T47D (cell line): Measurements from ENCODE around the gene AK3.
"Not testable (repeated sequence)": the region's sequence is repeated elsewhere in the genome, so short reads cannot be mapped to it uniquely, and the experiment has no call there.

Source experiments
- DNase-seq, 2 experiments: peaks; one replicate each; pipeline versions ENCODE4 v3.0.0 to v3.0.0-alpha.2; 2011 to 2012; ENCODE audit warnings: low read depth in 1 of 2, low spot score in 1 of 2
- JUND ChIP-seq: IDR thresholded peaks from 2 replicates; pipeline ENCODE4 v1.6.1; 2012; ENCODE audit warnings: low read depth
- in situ Hi-C: cut with HindIII; loops from 2 replicates; pipeline ENCODE4 v1.10.0; 2016; ENCODE audit warnings: low sequenced_read_pairs, low pct_unique_long_range_greater_than_20kb

The AK3 gene

DNA sequence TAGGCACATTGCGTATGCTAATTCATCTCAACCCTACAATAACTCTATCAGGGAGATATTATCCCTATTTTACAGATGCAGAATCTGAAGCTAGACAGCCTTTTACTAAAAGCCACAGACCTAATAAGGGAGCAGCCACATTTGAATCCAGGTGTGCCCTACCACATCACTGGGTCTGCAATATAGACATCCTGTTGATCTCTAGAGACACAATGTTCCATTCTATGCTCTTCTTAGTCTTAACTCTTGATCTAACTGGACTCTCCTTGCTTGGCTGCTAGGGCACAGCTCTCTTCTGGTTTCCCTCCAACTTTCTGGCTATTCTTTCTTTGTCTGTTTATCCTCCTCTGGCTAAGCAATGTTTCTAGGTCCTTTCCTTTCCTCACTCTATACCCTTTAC is 73.3 kb downstream of the AK3 start:
- no peak for TF ChIP-seq JUND
- no peak for DNase-seq
- in situ Hi-C loops = no loop called here

DNA sequence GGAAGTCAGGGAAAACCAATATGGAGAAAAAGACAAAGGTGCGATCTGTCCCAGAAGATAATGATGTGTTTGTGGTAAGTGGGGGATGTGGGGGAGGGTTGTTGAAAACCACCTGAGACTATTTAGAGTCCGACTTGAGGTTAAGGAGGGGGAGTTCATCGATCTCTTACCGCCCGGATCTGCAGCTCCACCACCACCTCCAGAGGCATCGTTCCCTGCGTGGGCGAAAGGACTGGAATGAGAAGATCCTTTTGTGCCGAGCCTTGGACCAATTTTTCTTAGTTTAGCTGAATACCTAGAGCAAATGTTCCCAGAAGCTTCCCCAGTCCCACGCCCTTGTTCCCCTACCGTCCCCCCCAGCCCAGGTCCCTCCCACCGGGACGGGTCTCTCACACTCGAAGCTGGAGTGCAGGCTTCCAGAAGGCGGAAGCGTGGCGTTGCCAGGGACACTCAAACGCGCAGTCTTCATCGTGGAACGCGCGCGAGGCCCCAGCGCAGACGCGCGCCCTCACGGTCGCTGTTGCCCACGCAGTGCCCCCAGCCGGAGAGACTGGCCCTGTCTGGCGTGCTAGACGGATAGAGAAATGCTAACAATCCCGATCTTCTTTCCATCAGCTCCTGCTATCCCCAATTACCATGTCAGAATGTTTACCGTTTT is 74.8 kb downstream of the AK3 start, which contains the start of gene SPATA6L:
Gene SPATA6L (minus strand): TSS at position 439 of the 658 bp plus-strand sequence. CDS start 230 bp downstream, at position 209.
- in situ Hi-C loops = no loop called here
- TF ChIP-seq JUND = no peak
- peak; percentile 41 to 67 for DNase-seq

DNA sequence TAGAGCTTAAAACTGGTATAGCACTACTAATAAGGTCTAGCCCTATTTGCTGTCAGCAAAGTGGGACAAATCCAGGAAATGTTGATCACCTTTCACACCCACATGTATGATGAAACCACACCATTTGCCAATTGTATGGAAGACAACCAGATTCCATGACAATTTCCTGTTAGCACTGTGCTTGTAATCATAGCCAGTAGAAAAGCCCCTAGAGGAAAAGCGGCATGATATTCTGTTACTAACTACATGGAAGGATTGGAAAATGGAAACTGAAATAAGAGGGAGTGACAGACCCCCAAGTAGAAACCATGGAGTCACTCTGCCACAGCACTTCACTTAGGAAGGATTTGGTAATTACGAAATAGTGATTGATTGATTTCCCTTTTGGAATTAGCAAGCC is 75.6 kb downstream of the AK3 start:
- in situ Hi-C loops = no loop called here
- DNase-seq = no peak
- no peak for TF ChIP-seq JUND

DNA sequence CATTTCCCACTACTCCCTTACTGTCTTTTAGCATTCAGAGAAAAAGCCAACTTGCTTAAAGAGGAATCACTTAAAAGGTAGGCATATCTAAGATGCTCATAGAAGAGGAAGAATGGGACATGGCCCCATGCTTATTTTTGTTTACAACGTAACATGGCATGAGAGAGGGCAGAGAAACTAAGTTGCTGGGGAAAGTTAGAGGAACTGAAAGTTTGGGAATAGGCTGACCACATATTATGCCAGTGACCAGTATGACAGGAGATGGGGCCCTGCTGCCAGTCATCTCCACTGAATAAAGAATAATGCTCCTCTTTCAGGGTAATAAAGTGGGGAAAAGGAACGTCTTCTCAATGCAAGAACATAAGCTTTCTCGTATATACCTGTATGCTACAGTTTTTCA is 77.0 kb downstream of the AK3 start:
- in situ Hi-C loops = no loop called here
- TF ChIP-seq JUND = no peak
- DNase-seq = no peak

DNA sequence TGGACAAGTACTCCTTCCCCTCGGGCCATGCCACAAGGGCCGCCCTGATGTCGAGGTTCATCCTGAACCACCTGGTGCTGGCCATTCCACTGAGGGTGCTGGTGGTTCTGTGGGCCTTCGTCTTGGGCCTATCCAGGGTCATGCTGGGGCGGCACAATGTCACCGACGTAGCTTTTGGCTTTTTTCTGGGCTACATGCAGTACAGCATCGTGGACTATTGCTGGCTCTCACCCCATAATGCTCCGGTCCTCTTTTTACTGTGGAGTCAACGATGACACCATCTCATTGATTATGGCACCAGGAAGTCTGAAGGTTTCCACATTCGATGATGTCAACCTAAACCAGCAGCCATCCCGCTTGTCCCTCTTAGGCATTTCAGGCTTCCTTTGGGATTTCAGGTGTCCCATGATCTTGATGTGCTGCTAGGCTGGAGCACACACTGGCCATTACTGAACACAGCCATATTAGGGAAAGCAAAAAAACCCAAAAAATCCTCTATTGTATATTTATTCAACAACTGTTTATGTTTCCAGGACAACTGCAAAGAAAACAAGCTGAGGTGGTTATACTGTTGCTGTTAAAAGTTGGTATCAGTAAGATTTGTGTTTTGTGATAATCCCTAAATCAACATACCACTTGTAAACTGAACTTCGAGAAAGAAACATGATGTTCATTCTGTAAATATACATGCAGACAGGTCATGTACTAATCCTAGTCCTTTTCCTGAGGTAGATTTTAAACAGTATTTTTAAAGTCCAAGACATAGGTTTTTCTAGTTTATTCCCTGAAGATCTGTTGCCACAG is 77.8 kb downstream of the AK3 start:
- DNase-seq = no peak
- in situ Hi-C loops = no loop called here
- no peak for TF ChIP-seq JUND

DNA sequence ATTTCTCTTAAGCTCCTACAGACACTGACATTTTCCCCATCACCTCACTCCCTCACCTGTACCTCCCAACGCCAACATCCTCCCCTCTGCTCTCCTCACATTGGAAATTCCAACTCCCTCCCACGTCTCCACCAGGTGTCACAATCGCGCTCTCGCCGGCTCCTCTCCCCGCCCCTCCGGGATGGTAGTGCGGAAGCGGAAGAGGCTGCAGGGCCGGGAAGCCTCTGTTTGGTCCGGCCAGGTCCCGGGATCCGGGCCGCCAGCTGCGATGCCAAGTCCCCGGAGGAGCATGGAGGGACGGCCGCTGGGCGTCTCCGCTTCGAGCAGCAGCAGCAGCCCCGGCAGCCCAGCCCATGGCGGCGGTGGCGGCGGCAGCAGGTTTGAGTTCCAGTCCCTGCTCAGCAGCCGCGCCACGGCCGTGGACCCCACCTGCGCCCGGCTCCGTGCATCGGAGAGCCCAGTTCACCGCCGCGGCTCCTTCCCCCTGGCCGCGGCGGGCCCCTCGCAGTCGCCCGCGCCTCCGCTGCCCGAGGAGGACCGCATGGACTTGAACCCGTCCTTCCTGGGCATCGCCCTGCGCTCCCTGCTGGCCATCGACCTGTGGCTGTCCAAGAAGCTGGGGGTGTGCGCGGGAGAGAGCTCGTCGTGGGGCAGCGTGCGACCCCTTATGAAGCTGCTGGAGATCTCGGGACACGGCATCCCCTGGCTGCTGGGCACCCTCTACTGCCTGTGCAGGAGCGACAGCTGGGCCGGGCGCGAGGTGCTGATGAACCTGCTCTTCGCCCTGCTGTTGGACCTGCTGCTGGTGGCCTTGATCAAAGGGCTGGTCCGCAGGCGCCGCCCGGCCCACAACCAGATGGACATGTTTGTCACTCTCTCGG is 78.7 kb downstream of the AK3 start, which contains the start of gene PLPP6:
Gene PLPP6 (plus strand): TSS at position 187 of the 881 bp plus-strand sequence. CDS start 82 bp downstream, at position 269.
- in situ Hi-C loops = no loop called here
- peak; percentile 77 to 91 for DNase-seq
- no peak for TF ChIP-seq JUND

DNA sequence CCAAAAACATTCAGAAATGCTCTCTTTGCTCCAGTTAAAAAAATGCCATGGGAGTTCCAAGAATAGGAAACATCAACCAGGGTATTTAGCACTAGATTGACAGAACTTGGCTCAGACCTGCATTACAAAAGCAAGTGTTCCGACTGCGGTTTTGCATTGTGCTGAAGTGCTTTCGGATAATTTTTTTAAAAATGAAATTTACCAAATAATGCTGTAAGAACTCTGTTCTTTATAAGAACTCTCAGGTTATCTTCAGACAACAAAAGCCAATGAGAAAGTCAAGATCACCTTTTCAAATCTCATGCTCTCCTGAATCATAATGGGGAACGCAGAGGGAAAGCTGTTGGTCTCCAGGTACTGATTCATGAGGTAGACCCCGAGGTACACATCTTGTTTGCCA is 79.4 kb downstream of the AK3 start:
- DNase-seq = no peak
- no peak for TF ChIP-seq JUND
- in situ Hi-C loops = no loop called here

DNA sequence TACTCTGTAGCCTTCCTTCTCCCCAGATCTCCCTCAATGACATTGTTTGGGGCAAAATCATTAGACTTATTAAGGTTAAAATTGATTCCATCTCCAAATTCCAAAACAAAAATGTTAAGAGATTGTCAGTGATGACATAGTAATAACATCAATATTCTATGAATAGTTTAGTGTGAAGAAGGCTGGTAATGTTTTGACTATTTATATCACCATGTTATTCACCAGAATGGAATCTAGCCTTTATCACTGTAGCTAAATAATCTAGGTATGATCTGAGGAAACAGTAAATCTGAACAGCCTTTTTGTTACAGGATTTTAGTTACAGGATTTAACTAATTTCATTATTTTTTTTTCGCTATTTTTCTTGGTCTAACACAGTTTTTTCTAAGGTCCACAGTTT is 79.8 kb downstream of the AK3 start:
- no peak for TF ChIP-seq JUND
- in situ Hi-C loops = no loop called here
- no peak for DNase-seq

DNA sequence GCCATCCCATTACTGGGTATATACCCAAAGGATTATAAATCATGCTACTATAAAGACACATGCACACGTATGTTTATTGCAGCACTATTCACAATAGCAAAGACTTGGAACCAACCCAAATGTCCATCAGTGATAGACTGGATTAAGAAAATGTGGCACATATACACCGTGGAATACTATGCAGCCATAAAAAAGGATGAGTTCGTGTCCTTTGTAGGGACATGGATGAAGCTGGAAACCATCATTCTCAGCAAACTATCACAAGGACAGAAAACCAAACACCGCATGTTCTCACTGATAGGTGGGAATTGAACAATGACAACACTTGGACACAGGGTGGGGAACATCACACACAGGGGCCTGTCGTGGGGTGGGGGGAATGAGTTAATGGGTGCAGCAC is 80.3 kb downstream of the AK3 start:
- in situ Hi-C loops, DNase-seq: not testable (repeated sequence)
